ENCODE data around the gene CYP1A1.

The CYP1A1 gene

DNA sequence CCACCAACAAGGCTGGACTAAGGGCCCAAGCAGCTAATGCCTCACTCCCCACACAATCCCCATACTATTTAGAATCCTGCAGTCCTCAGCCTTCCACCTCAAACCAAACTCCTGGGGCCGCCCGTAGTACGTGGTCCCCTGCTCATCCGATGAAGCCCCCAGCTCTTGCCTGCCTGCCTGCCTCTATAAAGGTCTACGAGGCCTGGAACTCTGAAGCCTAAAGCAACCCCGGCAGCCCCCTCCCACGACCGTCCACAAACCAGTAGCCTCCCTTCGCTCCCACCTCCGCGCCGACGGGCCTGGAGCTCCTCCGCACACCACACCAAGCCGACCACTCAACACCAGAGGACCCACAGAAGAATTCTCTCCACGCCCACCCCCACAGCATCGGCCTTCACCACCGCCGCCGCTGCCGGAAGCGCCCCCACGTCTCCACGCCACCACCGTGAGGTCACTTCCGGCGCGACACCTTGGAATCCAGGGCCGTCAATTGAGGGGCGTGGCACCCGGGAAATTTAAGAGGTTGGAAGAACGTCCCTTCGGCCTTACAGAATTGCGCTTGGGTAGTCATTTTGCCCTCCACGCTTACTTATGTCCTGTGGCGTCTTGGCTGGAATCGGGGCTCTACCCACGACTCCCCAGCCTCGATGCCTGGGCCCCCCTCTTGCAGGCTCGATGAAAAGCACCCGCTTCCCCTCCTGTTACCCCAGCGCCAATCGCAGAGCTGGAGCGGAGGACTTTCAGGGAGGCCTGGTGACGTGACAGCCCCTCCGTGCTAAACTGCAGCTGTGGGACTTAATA, 29.5 kb downstream of the CYP1A1 start, which contains the start of gene EDC3:
Gene EDC3, minus strand, starts transcription at position 428 of the 801 bp plus-strand sequence. CDS start 20,900 bp downstream, outside the sequence.
- DNase-seq (ENCODE audit: low read depth) = peak; percentile 73

DNA sequence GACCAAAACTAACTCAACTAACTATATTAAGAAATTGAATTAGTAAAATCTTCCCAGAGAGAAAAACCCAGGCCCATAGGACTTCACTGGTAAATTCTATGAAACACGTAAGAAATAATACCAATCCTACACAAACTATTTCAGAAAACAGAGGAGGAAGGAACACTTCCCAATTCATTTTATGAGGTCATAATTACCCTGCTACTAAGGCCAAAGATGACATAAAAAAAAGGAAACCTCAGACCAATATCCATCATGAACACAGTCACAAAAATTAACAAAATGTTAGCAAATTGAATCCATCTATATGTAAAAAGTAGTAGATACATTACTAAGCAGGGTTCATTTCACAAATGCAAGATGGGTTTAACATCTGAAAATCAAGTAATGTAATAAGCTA, 33.0 kb downstream of the CYP1A1 start:
- DNase-seq (ENCODE audit: low read depth) = no peak

DNA sequence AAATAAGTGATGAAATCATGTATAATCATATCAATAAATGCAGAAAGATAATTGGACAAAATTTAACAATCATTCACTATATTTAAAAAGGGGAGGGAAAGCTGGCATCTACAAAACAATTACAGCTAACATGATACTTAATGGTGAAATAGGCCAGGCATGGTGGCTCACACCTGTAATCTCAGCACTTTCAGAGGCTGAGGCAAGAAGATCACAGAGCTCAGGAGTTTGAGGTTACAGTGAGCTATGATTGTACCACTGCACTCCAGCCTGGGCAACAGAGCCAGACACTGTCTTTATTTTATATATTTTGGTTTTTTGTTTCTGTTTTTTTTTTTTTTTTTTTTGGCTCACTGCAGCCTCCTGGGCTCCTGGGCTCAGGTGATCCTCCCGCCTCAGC, 41.6 kb downstream of the CYP1A1 start:
- no peak for DNase-seq (ENCODE audit: low read depth)

DNA sequence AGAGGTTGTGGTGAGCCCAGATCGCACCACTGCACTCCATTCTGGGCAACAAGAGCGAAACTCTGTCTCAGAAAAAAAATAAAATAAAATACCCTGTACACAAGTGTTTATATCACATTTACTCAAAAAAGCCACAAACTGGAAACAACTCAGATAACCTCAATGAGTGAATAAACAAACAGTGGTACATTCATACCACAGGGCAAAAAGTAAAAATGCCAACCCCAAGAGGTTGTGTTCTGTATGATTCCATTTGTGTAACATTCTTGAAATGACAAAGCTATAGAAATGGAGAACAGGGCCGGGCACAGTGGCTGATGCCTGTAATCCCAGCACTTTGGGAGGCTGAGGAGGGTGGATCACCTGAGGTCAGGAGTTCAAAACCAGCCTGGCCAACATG, 42.4 kb downstream of the CYP1A1 start:
- no peak for DNase-seq (ENCODE audit: low read depth)

DNA sequence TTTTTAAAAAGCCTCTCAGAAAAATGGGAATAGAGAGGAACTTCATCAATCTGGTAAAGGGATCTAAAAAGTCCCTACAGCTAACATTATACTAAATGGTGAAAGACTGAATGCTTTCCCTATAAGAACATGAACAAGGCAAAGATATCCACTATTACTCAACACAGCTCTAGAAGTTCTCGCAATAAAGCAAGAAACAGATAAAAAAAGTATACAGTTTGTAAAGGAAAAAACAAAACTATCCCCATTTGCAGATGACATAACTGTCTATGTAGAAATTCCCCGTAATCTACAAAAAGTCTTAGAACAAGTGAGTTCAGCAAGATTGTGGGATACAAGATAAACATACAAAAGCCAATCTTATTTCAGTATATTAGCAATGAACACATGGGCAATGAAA, 44.9 kb downstream of the CYP1A1 start:
- DNase-seq (ENCODE audit: low read depth) = no peak

DNA sequence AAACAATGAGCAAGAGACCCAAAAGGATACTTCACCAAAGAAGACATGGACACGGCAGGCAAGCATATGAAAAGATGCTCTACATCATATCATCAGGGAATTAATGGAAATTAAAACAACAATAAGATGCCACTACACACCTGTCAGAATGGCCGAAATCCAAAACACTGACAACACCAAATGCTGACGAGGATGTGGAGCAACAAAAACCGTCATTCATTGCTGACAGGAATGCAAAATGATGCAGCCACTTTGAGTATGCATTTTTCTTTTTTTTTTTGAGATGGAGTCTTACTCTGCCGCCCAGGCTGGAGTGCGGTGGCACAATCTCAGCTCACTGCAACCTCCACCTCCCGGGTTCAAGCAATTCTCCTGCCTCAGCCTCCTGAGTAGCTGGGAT, 48.5 kb downstream of the CYP1A1 start:
- no peak for DNase-seq (ENCODE audit: low read depth)

DNA sequence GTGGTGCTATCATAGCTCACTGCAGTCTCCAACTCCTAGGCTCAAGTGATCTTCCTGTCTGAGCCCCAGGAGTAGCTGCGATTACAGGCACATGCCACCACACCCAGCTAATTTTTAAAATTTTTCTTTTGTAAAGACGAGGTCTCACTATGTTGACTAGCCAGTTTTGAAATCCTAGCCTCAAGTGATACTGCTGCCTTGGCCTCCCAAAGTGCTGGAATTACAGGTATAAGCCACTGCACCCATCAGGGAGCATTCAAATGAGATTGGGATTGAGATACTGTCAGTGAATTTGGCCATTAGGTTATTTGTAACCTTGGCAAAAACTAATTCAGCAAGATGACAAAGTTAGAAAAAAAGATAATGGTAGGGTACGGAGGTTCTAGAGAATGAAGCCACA, 51.2 kb downstream of the CYP1A1 start:
- no peak for DNase-seq (ENCODE audit: low read depth)

DNA sequence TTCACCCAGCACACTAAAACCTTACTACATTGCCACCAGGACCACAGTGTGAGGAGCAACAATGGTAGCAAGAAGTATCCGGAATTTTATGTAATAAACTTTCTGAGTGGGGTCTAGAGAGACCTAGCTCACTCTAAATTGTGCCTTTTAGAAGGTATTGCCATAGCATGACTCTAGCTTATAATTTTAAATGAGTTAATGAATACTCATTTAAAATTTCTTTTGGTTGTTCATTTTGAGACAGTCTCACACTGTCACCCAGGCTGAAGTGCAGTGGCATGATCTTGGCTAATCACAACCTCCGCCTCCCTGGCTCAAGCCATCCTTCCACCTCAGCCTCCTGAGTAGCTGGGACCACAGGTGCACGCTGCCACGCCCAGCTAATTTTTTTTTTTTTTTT, 55.7 kb downstream of the CYP1A1 start:
- DNase-seq (ENCODE audit: low read depth) = no peak

Data from stimulated activated CD8-positive, alpha-beta memory T cell treated with anti-CD3 and anti-CD28 coated beads, Interleukin-15, amount 100 ng/mL, for 24 hours (primary cell).